ENCODE measurements around the gene STIM2. TPM values are rescaled to one million over a fixed set of nuclear protein-coding genes. Genes with fewer than 3 reads are reported as not detected.

STIM2 gene
- total RNA-seq, 1 donor from 2014 or later = 25.8 TPM

DNA sequence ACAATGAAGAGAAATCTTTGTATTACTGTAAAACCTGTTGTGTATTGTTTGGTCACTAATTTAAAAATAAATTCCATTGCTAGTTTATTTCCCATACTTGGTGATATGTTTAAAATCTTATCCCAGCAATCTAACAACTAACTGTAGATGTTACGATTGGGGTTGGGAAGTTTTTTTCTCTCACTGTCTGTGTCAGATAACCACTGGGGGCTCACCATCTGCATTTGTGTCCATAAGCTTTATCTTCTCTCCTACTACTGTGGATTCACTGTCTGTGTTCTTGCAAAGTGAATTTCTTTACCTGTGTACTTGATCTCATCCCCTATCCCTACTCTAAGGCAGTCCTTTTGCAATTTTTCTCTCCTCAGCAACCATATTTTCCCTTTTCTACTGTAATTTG is 81.3 kb downstream of the STIM2 start:
- no peaks in the 10 kb centered on the region for H4K20me1 ChIP-seq (ENCODE audit: low read depth)
- no peaks in the 10 kb centered on the region for H3K27me3 ChIP-seq
- Mint-ChIP-seq H3K4me1 (no peaks in the 10 kb centered on the region), H3K9me3 (peaks cover 8% of the 10 kb centered on the region), H3K27me3 (ENCODE audit: insufficient read depth, low read depth) (no peaks in the 10 kb centered on the region), H3K27ac (no peak overlapping the region), H3K36me3 (peaks cover 14% of the 10 kb centered on the region), H3K4me3 (no peak overlapping the region)
- H3K4me3 ChIP-seq = no peak overlapping the region
- TF ChIP-seq, protein P1, sequence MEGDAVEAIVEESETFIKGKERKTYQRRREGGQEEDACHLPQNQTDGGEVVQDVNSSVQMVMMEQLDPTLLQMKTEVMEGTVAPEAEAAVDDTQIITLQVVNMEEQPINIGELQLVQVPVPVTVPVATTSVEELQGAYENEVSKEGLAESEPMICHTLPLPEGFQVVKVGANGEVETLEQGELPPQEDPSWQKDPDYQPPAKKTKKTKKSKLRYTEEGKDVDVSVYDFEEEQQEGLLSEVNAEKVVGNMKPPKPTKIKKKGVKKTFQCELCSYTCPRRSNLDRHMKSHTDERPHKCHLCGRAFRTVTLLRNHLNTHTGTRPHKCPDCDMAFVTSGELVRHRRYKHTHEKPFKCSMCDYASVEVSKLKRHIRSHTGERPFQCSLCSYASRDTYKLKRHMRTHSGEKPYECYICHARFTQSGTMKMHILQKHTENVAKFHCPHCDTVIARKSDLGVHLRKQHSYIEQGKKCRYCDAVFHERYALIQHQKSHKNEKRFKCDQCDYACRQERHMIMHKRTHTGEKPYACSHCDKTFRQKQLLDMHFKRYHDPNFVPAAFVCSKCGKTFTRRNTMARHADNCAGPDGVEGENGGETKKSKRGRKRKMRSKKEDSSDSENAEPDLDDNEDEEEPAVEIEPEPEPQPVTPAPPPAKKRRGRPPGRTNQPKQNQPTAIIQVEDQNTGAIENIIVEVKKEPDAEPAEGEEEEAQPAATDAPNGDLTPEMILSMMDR (IDR thresholded peaks at IDR 0.05) = no peak
- no peak for TF ChIP-seq EZH2 (IDR thresholded peaks at IDR 0.05)
- TF ChIP-seq EZH2phosphoT487 (IDR thresholded peaks at IDR 0.05) = no peak
- no peak overlapping the region for H3K4me2 ChIP-seq
- H2AFZ ChIP-seq (replicated peaks) = no peak overlapping the region
- H3K27ac ChIP-seq = no peak overlapping the region
- DNase-seq (ENCODE audit: low spot score) = no peak
- H3F3A ChIP-seq (ENCODE audit: low read depth) = no peaks in the 10 kb centered on the region
- H3K36me3 ChIP-seq = no peaks in the 10 kb centered on the region
- H3K4me1 ChIP-seq = no peaks in the 10 kb centered on the region
- no peaks in the 10 kb centered on the region for H3K9me3 ChIP-seq (ENCODE audit: low read depth)
- peaks cover 21% of the 10 kb centered on the region for H3K79me2 ChIP-seq (ENCODE audit: low read depth)
- no peak overlapping the region for H3K9ac ChIP-seq

DNA sequence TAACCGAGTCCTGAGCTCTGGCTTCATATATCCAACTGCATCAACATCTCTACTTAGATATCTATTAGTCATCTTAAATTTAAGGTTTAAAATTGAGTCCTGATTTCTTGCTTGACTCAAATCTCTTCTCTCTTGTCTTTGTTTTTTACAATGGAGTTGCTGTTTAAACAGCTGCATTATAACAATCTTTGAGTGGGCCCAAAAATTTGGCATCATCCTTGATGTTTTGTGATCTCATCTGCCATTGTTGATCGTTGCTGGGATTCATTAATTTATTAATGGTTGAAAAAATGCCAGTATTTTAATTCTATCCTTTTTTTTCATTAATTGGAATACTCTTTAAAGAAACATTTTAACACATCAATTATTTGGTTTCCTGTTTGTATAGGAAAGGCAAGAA is 82.2 kb downstream of the STIM2 start:
- Histone ChIP-seq H3K27ac (no peak overlapping the region), H3K9ac (no peak overlapping the region), H3K4me1 (no peaks in the 10 kb centered on the region), H4K20me1 (ENCODE audit: low read depth) (no peaks in the 10 kb centered on the region), H3K79me2 (ENCODE audit: low read depth) (peaks cover 24% of the 10 kb centered on the region), H3K27me3 (no peaks in the 10 kb centered on the region), H3K4me2 (no peak overlapping the region), H3K4me3 (no peak overlapping the region), H3K36me3 (no peaks in the 10 kb centered on the region), H3F3A (ENCODE audit: low read depth) (no peaks in the 10 kb centered on the region), H2AFZ (replicated peaks) (no peak overlapping the region), H3K9me3 (ENCODE audit: low read depth) (no peaks in the 10 kb centered on the region)
- no peak for DNase-seq (ENCODE audit: low spot score)
- Mint-ChIP-seq H3K9me3 (peaks cover 8% of the 10 kb centered on the region), H3K36me3 (peaks cover 14% of the 10 kb centered on the region), H3K4me3 (no peak overlapping the region), H3K4me1 (no peaks in the 10 kb centered on the region), H3K27me3 (ENCODE audit: insufficient read depth, low read depth) (no peaks in the 10 kb centered on the region), H3K27ac (no peak overlapping the region)
- no peak for TF ChIP-seq EZH2 (IDR thresholded peaks at IDR 0.05)
- TF ChIP-seq, protein P1 (IDR thresholded peaks at IDR 0.05) = no peak
- no peak for TF ChIP-seq EZH2phosphoT487 (IDR thresholded peaks at IDR 0.05)

DNA sequence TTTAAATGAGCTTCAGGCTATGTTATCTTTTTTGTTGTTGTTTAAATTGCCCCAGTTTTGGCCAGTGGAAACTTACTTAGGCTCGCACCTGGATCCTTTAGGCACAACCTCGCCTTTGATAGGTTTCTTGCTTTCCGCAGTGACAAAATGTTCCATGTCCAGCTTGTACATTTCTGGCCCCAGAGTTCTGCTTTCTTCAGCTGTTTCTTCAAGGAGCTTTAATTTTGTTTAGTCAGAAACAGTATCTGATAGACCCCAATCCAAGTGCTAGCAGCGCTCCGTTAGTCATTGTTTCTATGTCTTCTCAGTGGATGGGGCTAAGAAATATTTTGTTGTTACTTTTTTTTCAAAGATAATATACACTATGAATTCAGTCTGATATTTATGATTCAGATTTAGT is 82.8 kb downstream of the STIM2 start:
- H3K79me2 ChIP-seq (ENCODE audit: low read depth) = peaks cover 29% of the 10 kb centered on the region
- no peak overlapping the region for H3K27ac ChIP-seq
- Mint-ChIP-seq H3K4me3 (no peak overlapping the region), H3K36me3 (peaks cover 18% of the 10 kb centered on the region), H3K27me3 (ENCODE audit: insufficient read depth, low read depth) (no peaks in the 10 kb centered on the region), H3K4me1 (no peaks in the 10 kb centered on the region), H3K9me3 (peaks cover 8% of the 10 kb centered on the region), H3K27ac (no peak overlapping the region)
- H2AFZ ChIP-seq (replicated peaks) = no peak overlapping the region
- H3K4me2 ChIP-seq = no peak overlapping the region
- H4K20me1 ChIP-seq (ENCODE audit: low read depth) = no peaks in the 10 kb centered on the region
- no peaks in the 10 kb centered on the region for H3K27me3 ChIP-seq
- no peak for DNase-seq (ENCODE audit: low spot score)
- H3K4me1 ChIP-seq = no peaks in the 10 kb centered on the region
- no peak overlapping the region for H3K9ac ChIP-seq
- TF ChIP-seq EZH2phosphoT487 (IDR thresholded peaks at IDR 0.05) (no peak), EZH2 (IDR thresholded peaks at IDR 0.05) (no peak)
- TF ChIP-seq, protein P1 (IDR thresholded peaks at IDR 0.05) = no peak
- H3K9me3 ChIP-seq (ENCODE audit: low read depth) = no peaks in the 10 kb centered on the region
- H3F3A ChIP-seq (ENCODE audit: low read depth) = no peaks in the 10 kb centered on the region
- no peak overlapping the region for H3K4me3 ChIP-seq
- H3K36me3 ChIP-seq = no peaks in the 10 kb centered on the region

All from neural progenitor cell (in vitro differentiated cells).